MM.1S (cell line): ENCODE data around the gene ORMDL3.

Experiments
- EZH2 ChIP-seq: fragments of 300-600 bp; sonication (generic); optimal IDR thresholded peaks from 2 replicates; pipeline ENCODE3; 2017; ENCODE audit warnings: low read depth, mild to moderate bottlenecking, antibody characterized with exemption, low read length, mixed read lengths
- EZH2phosphoT487 ChIP-seq: fragments of 300-600 bp; sonication (generic); IDR thresholded peaks from 2 replicates; pipeline ENCODE4 v1.6.1; 2018; ENCODE audit warnings: antibody characterized with exemption, low read length
- TF ChIP-seq, protein P1 (sequence below): fragments of 300-600 bp; sonication (generic); IDR thresholded peaks from 2 replicates; pipeline ENCODE4 v1.5.1; 2016; ENCODE audit warnings: antibody characterized with exemption, low read length, mixed read lengths

DNA sequence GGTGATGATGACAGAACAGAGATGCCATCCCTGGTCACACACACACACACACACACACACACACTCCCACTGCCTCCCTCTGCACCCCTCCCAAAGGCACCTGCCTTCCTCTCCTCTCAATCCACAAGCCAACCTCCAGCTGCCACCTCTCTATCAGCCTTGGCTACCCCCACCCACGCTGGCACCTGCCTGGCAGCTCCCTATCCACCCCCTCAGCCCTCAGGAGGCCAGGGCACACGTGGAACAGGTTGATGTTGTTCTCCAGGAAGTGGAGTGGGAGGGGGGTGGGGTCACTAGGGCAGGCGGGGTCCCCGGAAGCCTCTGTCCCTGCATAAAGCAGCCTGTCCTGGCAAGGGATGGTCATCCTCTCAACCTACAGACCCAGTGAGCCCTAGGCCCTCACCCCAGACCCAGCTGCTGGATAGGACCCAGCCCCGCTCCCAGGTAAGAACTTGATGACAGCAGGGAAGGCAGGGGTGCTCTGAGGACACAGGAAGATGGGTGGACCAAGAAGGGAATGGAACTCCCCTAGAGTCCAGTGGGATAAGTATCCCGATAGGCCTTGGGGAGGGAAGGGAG is 35.3 kb upstream of the ORMDL3 start, which contains the start of gene GSDMA:
- TF ChIP-seq, protein P1, sequence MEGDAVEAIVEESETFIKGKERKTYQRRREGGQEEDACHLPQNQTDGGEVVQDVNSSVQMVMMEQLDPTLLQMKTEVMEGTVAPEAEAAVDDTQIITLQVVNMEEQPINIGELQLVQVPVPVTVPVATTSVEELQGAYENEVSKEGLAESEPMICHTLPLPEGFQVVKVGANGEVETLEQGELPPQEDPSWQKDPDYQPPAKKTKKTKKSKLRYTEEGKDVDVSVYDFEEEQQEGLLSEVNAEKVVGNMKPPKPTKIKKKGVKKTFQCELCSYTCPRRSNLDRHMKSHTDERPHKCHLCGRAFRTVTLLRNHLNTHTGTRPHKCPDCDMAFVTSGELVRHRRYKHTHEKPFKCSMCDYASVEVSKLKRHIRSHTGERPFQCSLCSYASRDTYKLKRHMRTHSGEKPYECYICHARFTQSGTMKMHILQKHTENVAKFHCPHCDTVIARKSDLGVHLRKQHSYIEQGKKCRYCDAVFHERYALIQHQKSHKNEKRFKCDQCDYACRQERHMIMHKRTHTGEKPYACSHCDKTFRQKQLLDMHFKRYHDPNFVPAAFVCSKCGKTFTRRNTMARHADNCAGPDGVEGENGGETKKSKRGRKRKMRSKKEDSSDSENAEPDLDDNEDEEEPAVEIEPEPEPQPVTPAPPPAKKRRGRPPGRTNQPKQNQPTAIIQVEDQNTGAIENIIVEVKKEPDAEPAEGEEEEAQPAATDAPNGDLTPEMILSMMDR: no peak
- no peak for TF ChIP-seq EZH2
- no peak for TF ChIP-seq EZH2phosphoT487
